D721Med (cell line): ENCODE measurements around the gene LPP.

Source experiments
- DNase-seq: peaks from one replicate; pipeline ENCODE4 v3.0.0; 2011; ENCODE audit warnings: low spot score; ENCODE audit not compliant: insufficient read length
- FAIRE-seq: peaks from 2 replicates; lab custom pipeline; 2011; peaks lifted over from hg19 to GRCh38; lab: Jason Lieb, UNC
- TF ChIP-seq, protein P1 (sequence below): IDR thresholded peaks from 2 replicates; pipeline ENCODE4 v1.5.1; 2012; ENCODE audit warnings: mild to moderate bottlenecking, control low read depth; ENCODE audit not compliant: insufficient read depth; ENCODE audit errors: missing control alignments

LPP gene

DNA sequence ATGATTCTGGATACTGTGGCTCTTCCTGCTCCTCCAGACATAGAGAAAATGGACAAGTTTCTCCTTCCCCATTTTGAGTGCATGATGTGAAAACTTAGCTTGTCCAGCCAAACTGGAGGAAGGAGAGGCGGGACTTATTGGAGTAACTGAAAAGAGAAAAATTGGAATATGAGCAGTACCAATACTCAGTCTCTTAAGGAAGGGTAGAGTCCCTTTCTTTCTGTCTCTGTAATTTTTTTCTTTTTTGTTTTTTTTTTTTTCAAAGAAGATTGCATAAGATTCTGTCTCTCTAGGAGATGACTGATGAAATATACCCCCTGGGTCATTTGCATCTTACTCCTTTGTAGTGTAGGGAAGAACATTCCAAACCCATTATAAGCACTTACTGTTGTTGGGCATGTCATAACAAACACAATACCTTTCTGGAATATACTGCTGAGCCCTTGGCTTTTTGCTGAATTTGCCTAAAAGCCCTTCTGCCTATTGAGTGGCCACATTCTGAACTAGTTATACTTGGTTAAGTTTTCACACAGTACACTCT lies 519.8 kb downstream of the LPP start:
- TF ChIP-seq, protein P1, sequence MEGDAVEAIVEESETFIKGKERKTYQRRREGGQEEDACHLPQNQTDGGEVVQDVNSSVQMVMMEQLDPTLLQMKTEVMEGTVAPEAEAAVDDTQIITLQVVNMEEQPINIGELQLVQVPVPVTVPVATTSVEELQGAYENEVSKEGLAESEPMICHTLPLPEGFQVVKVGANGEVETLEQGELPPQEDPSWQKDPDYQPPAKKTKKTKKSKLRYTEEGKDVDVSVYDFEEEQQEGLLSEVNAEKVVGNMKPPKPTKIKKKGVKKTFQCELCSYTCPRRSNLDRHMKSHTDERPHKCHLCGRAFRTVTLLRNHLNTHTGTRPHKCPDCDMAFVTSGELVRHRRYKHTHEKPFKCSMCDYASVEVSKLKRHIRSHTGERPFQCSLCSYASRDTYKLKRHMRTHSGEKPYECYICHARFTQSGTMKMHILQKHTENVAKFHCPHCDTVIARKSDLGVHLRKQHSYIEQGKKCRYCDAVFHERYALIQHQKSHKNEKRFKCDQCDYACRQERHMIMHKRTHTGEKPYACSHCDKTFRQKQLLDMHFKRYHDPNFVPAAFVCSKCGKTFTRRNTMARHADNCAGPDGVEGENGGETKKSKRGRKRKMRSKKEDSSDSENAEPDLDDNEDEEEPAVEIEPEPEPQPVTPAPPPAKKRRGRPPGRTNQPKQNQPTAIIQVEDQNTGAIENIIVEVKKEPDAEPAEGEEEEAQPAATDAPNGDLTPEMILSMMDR = no peak
- DNase-seq (no peak), FAIRE-seq (no peak)

DNA sequence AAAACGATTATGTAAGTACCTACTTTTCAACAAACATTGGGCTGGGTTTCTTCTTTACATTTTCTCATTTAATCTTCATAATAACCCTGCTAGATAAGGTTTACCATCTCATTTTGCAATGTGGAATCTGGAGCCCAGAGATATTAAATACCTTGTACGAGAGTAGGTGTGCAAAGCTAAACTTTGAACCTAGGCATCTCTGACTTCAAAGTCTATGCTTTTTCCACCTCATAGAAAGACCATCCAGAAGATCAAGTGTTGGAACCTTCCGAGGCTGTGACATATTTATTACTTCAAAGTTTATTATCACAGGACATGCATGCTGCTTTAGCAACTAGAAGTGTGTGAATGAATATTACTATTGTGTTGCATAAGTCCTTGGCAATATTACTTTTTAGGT lies 520.6 kb downstream of the LPP start:
- no peak for FAIRE-seq
- DNase-seq = no peak
- TF ChIP-seq, protein P1 = no peak

DNA sequence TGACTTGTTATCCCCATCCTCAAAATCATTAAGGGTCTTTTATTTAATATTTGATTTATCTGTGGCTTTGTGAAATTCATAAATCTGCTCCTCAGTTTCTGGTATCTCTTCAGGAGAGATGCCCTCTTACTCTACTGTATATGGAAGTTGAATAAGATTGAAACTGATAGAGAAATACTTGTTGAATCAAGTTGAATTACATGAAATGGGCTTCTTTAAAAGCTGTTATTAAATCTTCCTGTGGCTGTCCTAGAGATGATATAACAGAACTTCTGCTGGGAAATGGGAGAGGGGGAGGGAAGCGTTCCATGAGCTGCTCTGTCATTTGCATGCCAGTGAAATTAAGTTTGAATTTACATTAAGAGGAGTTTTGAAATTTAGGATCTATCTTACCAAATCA lies 523.4 kb downstream of the LPP start:
- TF ChIP-seq, protein P1 = no peak
- FAIRE-seq = no peak
- DNase-seq = no peak

DNA sequence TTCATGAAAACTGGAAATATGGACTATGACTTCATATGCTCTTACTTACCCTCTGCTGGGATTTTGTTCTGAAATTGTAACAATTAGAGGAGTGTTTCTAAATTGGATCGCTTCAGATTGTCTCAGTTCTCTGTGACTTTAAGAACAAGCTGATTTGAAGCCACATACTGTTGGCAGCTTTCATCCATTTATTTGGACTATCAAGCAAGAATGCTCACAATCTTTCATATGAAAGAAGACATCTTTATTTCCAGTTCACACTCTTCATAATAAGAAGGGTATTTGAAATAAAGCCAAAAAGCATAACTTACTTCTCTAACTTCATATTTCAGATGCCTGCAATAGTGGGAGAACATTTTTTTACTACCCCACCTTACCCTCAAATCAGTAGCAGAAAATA lies 526.2 kb downstream of the LPP start:
- DNase-seq (no peak), FAIRE-seq (no peak)
- TF ChIP-seq, protein P1 = no peak

DNA sequence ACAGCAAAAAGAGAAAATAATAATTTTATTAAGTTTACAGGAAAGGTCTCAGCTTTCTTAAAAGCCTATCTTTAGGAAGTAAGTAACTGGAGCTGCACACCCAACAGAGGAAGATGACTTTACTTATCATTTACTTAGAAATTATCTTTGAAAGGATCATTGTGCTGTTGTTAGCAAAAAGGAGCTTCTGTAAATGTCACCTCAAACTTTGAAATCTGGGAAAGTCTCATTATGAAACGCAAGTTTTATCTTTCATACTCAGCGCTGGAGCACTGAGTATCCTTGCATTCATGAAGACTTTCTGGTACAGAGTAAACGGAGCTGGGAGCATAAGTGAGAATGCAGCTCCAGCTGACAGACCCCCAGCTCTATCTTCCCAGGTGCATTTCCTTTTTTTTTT lies 526.6 kb downstream of the LPP start:
- DNase-seq = no peak
- TF ChIP-seq, protein P1 = no peak
- FAIRE-seq = no peak

DNA sequence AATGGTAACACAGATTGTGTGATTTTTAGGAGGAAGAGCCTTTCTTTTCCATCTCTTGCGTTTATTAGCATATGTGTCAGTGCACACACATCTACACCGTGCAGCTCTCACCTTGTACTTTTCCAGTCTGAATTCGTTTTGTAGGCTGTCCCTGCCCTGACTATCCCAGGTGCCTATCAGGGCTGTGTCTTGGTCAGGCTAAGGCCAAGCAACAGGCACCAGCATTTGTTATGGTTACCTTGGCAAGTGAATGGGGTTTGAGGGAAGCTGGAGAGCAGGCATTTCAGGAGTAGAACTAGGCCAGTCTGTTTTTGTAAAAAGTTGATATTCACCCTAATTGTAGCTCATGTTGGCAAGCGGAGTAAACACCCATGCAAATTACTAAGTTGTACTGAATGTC lies 528.4 kb downstream of the LPP start:
- FAIRE-seq (no peak), DNase-seq (no peak)
- TF ChIP-seq, protein P1 = no peak

DNA sequence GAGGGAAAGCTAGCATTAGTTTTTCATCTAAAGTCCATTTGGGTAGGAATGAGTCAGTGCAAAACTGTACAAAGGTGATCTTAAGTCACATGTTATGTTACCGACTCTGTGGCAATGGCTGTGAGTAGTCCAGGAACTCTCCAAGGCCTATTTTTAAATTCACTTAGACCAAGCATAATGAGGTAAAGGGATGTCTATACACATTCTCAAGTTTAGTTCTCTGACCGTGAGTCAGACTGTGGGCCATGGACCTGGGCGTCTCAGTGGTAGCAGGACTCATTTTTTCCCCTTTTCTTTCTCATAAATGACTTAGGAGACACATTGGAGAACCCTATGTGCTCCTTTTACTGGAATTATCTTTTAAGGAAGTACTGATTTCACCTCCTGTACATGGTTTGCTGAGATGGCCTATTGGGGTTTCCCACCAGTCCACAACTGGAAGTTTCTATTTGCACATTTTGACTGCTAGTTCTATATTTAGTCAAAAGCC lies 529.1 kb downstream of the LPP start:
- DNase-seq (no peak), FAIRE-seq (no peak)
- TF ChIP-seq, protein P1 = no peak
